HL-60 (cell line): ENCODE data around the gene TBCD.

ENCODE experiments used
- POLR2AphosphoS5 ChIP-seq: IDR thresholded peaks from 2 replicates; pipeline ENCODE4 v1.6.1; 2012; ENCODE audit warnings: low read depth
- SPI1 ChIP-seq: IDR thresholded peaks from 2 replicates; pipeline ENCODE4 v1.6.1; 2012; ENCODE audit warnings: low read depth, mild to moderate bottlenecking, borderline replicate concordance
- TF ChIP-seq, protein P1 (sequence below): IDR thresholded peaks from one replicate; pipeline ENCODE4 v1.5.1; 2011; ENCODE audit warnings: low read length, control low read depth, inconsistent platforms; ENCODE audit not compliant: insufficient read depth
- TF ChIP-seq, protein P2 (sequence below): IDR thresholded peaks from 2 replicates; pipeline ENCODE4 v1.6.1; 2012; ENCODE audit warnings: low read depth; ENCODE audit not compliant: insufficient replicate concordance

DNA sequence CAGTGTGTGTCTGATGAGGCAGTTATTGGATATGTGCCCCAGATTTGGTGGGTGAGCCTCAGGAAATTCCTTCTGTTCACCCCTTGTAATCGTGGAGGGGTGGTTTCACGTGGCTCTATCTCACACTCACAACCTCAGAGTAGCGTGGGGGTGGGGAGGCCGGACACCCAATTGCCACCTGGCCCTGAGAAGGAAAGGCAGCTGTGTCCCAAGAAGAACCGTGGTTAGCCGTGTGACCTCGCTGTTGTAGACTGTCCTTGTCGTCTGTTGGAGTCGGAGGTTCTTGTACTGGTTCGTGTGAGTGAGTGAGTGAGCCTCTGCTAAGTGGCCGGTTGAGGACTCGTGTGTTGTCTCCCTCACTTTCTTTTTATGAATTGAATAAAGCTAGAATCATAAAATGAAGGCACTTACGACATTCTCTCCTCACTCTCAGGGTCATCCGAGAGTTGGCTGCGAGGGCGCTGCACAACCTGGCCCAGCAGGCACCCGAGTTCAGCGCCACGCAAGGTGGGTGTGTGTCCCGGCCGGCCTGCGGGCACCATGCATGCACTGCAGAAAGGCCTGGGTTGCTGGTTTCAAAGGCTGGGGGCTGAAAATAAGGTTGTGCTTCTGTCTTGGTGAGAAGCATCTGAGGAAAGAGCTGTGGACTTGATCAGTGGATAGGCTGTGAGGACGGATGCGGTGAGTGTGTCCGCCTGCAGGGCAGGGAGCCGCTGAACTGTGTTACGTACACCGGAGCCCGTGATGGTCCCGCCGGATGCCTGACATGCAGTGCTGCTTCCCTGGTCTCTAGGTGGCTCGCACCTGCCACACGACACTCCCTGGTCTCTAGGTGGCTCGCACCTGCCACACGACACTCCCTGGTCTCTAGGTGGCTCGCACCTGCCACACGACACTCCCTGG is 151.4 kb downstream of the TBCD start:
- TF ChIP-seq, protein P1, sequence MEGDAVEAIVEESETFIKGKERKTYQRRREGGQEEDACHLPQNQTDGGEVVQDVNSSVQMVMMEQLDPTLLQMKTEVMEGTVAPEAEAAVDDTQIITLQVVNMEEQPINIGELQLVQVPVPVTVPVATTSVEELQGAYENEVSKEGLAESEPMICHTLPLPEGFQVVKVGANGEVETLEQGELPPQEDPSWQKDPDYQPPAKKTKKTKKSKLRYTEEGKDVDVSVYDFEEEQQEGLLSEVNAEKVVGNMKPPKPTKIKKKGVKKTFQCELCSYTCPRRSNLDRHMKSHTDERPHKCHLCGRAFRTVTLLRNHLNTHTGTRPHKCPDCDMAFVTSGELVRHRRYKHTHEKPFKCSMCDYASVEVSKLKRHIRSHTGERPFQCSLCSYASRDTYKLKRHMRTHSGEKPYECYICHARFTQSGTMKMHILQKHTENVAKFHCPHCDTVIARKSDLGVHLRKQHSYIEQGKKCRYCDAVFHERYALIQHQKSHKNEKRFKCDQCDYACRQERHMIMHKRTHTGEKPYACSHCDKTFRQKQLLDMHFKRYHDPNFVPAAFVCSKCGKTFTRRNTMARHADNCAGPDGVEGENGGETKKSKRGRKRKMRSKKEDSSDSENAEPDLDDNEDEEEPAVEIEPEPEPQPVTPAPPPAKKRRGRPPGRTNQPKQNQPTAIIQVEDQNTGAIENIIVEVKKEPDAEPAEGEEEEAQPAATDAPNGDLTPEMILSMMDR = no peak
- no peak for TF ChIP-seq POLR2AphosphoS5
- TF ChIP-seq, protein P2, sequence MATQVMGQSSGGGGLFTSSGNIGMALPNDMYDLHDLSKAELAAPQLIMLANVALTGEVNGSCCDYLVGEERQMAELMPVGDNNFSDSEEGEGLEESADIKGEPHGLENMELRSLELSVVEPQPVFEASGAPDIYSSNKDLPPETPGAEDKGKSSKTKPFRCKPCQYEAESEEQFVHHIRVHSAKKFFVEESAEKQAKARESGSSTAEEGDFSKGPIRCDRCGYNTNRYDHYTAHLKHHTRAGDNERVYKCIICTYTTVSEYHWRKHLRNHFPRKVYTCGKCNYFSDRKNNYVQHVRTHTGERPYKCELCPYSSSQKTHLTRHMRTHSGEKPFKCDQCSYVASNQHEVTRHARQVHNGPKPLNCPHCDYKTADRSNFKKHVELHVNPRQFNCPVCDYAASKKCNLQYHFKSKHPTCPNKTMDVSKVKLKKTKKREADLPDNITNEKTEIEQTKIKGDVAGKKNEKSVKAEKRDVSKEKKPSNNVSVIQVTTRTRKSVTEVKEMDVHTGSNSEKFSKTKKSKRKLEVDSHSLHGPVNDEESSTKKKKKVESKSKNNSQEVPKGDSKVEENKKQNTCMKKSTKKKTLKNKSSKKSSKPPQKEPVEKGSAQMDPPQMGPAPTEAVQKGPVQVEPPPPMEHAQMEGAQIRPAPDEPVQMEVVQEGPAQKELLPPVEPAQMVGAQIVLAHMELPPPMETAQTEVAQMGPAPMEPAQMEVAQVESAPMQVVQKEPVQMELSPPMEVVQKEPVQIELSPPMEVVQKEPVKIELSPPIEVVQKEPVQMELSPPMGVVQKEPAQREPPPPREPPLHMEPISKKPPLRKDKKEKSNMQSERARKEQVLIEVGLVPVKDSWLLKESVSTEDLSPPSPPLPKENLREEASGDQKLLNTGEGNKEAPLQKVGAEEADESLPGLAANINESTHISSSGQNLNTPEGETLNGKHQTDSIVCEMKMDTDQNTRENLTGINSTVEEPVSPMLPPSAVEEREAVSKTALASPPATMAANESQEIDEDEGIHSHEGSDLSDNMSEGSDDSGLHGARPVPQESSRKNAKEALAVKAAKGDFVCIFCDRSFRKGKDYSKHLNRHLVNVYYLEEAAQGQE = no peak
- no peak for TF ChIP-seq SPI1
